Measurements from ENCODE around the gene ERVW-1. TPM values are rescaled to one million over a fixed set of nuclear protein-coding genes. Genes with fewer than 3 reads are reported as not detected.

Gene ERVW-1
- total RNA-seq, 1 experiment from 2014 or later = not detected

- BruUV-seq (replicated peaks) = no TSS peak
- DNase-seq (ENCODE audit: low read depth, low spot score) = no peak
- Histone ChIP-seq H3K4me1 (ENCODE audit: control insufficient read depth, insufficient read depth, low read length) (no peaks in the 10 kb centered on the region), H3K27me3 (ENCODE audit: control insufficient read depth, insufficient read depth, low read length) (no peaks in the 10 kb centered on the region), H3K27ac (ENCODE audit: low read length) (no peak overlapping the region), H3K4me3 (ENCODE audit: low read depth in 2 of 2, low read length in 2 of 2) (no peak overlapping the region), H3K36me3 (ENCODE audit: control insufficient read depth, insufficient read depth, low read length) (peaks cover 2% of the 10 kb centered on the region; the same call in 1 of the 2 replicates), H3K9me3 (ENCODE audit: control insufficient read depth, insufficient read depth, low read depth, low read length) (no peaks in the 10 kb centered on the region)
- TF ChIP-seq POLR2AphosphoS5 (IDR thresholded peaks at IDR 0.05; ENCODE audit: low read depth, low read length) (no peak), SIN3A (IDR thresholded peaks at IDR 0.05; ENCODE audit: borderline replicate concordance, insufficient read depth, low read depth, low read length) (no peak), REST (IDR thresholded peaks at IDR 0.05; ENCODE audit: insufficient read depth in 1 of 2, low read depth in 2 of 2, low read length in 1 of 2) (no peak), TCF7L2 (IDR thresholded peaks at IDR 0.05; ENCODE audit: low read depth, low read length) (no peak), CTCF (IDR thresholded peaks at IDR 0.05) (no peak)
- intact Hi-C loops (cut with micrococcal nuclease; ENCODE audit: unreplicated experiment) (no loop called here), in situ Hi-C loops (cut with HindIII; ENCODE audit: low pct_unique_long_range_greater_than_20kb, low sequenced_read_pairs) (no loop called here)
- ChIA-PET POLR2A (no interaction called here), CTCF (no interaction called here)
- no peak for ATAC-seq
Measured at GRCh38 chr7:92504563-92504962, 26.8 kb upstream of the ERVW-1 start.

- Histone ChIP-seq H3K27me3 (ENCODE audit: control insufficient read depth, insufficient read depth, low read length) (no peaks in the 10 kb centered on the region), H3K4me1 (ENCODE audit: control insufficient read depth, insufficient read depth, low read length) (no peaks in the 10 kb centered on the region), H3K9me3 (ENCODE audit: control insufficient read depth, insufficient read depth, low read depth, low read length) (no peaks in the 10 kb centered on the region), H3K27ac (ENCODE audit: low read length) (no peak overlapping the region), H3K36me3 (ENCODE audit: control insufficient read depth, insufficient read depth, low read length) (peaks cover 2% of the 10 kb centered on the region; the same call in 1 of the 2 replicates), H3K4me3 (ENCODE audit: low read depth in 2 of 2, low read length in 2 of 2) (no peak overlapping the region)
- CTCF ChIA-PET = no interaction called here
- in situ Hi-C loops (cut with HindIII; ENCODE audit: low pct_unique_long_range_greater_than_20kb, low sequenced_read_pairs) (no loop called here), intact Hi-C loops (cut with micrococcal nuclease; ENCODE audit: unreplicated experiment) (no loop called here)
- no TSS peak for BruUV-seq (replicated peaks)
- no peak for DNase-seq (ENCODE audit: low read depth, low spot score)
- POLR2A ChIA-PET = no interaction called here
- TF ChIP-seq POLR2AphosphoS5 (IDR thresholded peaks at IDR 0.05; ENCODE audit: low read depth, low read length) (no peak), TCF7L2 (IDR thresholded peaks at IDR 0.05; ENCODE audit: low read depth, low read length) (no peak), CTCF (IDR thresholded peaks at IDR 0.05) (no peak), SIN3A (IDR thresholded peaks at IDR 0.05; ENCODE audit: borderline replicate concordance, insufficient read depth, low read depth, low read length) (no peak)
- ATAC-seq = no peak
Measured at GRCh38 chr7:92503767-92504166, 26.0 kb upstream of the ERVW-1 start.

Data from Panc1 (cell line).